ENCODE data around the gene MYOCOS.
"Not testable (repeated sequence)": the region's sequence is repeated elsewhere in the genome, so short reads cannot be mapped to it uniquely, and the experiment has no call there.

The MYOCOS gene

DNA sequence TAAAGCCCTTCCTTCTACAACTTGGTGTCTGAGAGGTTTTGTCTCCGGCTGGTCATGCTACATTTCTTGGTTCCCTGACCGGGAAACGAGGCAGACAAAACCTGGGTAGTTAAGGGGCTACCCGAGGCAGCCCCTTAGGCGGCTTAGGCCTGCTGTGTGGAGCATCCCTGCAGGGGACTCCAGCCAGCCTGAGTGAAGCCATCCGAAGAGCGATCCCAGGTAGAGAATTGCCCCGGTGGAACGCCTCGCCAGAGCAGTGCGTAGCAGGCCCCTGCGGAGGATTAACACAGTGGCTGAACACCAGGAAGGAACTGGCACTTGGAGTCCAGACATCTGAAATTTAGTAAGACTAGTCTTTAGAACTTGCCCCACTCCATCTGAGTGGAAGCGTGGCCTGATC is 21.2 kb upstream of the MYOCOS start:
- H3K4me3 ChIP-seq (ENCODE audit: control insufficient read depth, low read depth, low read length) = no peak overlapping the region
- TF ChIP-seq, protein P1, sequence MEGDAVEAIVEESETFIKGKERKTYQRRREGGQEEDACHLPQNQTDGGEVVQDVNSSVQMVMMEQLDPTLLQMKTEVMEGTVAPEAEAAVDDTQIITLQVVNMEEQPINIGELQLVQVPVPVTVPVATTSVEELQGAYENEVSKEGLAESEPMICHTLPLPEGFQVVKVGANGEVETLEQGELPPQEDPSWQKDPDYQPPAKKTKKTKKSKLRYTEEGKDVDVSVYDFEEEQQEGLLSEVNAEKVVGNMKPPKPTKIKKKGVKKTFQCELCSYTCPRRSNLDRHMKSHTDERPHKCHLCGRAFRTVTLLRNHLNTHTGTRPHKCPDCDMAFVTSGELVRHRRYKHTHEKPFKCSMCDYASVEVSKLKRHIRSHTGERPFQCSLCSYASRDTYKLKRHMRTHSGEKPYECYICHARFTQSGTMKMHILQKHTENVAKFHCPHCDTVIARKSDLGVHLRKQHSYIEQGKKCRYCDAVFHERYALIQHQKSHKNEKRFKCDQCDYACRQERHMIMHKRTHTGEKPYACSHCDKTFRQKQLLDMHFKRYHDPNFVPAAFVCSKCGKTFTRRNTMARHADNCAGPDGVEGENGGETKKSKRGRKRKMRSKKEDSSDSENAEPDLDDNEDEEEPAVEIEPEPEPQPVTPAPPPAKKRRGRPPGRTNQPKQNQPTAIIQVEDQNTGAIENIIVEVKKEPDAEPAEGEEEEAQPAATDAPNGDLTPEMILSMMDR (conservative IDR thresholded peaks at IDR 0.05; ENCODE audit: control insufficient read depth, insufficient read depth, low read depth, low read length) = no peak
- DNase-seq (ENCODE audit: low read depth) = no peak

- H3K4me3 ChIP-seq (ENCODE audit: control insufficient read depth, low read depth, low read length); DNase-seq (ENCODE audit: low read depth): not testable (repeated sequence)
Observed at GRCh38 chr1:171603042-171603441, 19.0 kb upstream of the MYOCOS start.

DNA sequence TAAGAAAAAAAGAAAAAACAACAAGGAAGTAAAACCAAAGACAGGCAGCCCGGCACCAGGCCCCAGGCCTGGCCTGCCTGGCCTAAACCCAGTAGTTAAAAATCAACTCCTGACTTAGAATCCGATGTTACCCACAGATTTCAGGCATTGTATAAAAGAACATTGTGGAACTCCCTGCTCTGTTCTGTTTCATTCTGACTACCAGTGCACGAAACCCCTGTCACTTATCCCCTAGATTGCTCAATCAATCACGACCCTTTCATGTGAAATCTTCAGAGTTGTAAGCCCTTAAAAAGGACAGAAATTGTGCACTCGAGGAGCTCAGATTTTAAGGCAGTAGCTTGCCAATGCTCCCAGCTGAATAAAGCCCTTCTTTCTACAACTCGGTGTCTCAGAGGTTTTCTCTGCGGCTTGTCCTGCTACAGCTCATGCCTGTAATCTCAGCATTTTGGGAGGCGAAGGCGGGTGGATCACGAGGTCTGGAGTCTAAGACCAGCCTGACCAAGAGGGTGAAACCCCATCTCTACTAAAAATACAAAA is 15.6 kb upstream of the MYOCOS start:
- DNase-seq (ENCODE audit: low read depth) = no peak
- TF ChIP-seq, protein P1 (conservative IDR thresholded peaks at IDR 0.05; ENCODE audit: control insufficient read depth, insufficient read depth, low read depth, low read length) = no peak
- H3K4me3 ChIP-seq (ENCODE audit: control insufficient read depth, low read depth, low read length) = no peak overlapping the region

GRCh38 chr1:171610385-171610784 is 11.7 kb upstream of the MYOCOS start:
- DNase-seq (ENCODE audit: low read depth) = peak; percentile 73
- no peak overlapping the region for H3K4me3 ChIP-seq (ENCODE audit: control insufficient read depth, low read depth, low read length)

GRCh38 chr1:171611306-171611705 is 10.7 kb upstream of the MYOCOS start:
- TF ChIP-seq, protein P1 (conservative IDR thresholded peaks at IDR 0.05; ENCODE audit: control insufficient read depth, insufficient read depth, low read depth, low read length) = no peak
- no peak overlapping the region for H3K4me3 ChIP-seq (ENCODE audit: control insufficient read depth, low read depth, low read length)
- DNase-seq (ENCODE audit: low read depth) = peak; percentile 73

More at GRCh38 chr1:171610385-171610784, 11.7 kb upstream of the MYOCOS start:
- TF ChIP-seq, protein P1 (conservative IDR thresholded peaks at IDR 0.05; ENCODE audit: control insufficient read depth, insufficient read depth, low read depth, low read length) = no peak

DNA sequence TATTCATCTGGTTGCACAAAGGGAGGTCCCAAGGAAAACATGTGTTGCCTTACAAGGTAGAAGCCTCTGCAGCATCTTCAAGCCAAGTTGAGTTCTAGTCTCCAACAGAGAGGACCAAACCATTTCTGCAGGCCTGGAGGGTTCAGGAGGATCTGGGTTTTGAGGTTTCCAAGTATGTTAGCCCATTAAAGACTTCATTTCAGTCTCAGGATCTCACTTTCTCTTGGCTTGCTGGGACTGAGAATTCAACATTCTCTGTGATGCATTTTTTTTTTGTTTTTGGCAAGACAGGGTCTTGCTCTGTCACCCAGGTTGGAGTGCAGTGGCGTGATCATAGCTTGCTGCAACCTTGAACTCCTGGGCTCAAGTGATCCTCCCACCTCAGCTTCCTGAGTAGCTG is 8.8 kb upstream of the MYOCOS start:
- TF ChIP-seq, protein P1 (conservative IDR thresholded peaks at IDR 0.05; ENCODE audit: control insufficient read depth, insufficient read depth, low read depth, low read length) = no peak
- no peak for DNase-seq (ENCODE audit: low read depth)
- H3K4me3 ChIP-seq (ENCODE audit: control insufficient read depth, low read depth, low read length) = no peak overlapping the region

DNA sequence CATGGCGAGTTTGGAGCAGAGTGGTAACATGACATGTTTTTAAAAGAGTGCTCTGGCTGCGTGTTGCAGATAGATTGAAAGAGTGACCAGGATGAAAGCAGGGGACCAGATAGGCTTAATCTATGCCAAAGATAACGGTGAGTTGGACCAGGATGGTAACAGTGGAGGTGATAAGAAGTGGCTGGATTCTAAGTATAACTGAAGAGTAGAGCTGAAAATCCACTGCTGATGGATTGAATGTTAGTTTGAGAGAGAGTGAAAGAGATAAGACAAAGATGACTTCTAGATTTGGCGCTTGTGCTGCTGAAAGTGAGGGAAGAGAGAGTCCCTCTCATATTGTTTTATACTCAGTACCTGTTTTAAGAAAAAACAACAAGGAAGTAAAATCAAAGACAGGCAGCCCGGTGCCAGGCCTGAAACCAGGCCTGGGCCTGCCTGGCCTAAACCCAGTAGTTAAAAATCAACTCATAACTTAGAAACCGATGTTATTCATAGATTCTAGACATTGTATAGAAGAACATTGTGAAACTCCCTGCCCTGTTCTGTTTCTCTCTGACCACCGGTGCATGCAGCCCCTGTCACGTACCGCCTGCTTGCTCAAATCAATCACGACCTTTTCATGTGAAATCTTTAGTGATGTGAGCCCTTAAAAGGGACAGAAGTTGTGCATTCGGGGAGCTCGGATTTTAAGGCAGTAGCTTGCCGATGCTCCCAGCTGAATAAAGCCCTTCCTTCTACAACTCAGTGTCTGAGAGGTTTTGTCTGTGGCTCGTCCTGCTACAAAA is 6.7 kb upstream of the MYOCOS start:
- H3K4me3 ChIP-seq (ENCODE audit: control insufficient read depth, low read depth, low read length); DNase-seq (ENCODE audit: low read depth): not testable (repeated sequence)

- no peak overlapping the region for H3K4me3 ChIP-seq (ENCODE audit: control insufficient read depth, low read depth, low read length)
- DNase-seq (ENCODE audit: low read depth) = no peak
- TF ChIP-seq, protein P1 (conservative IDR thresholded peaks at IDR 0.05; ENCODE audit: control insufficient read depth, insufficient read depth, low read depth, low read length) = no peak
Observed at GRCh38 chr1:171616586-171616985, 5.5 kb upstream of the MYOCOS start.

Measured in fibroblast of mammary gland (primary cell).